GM23248 (cell line): ENCODE data around the gene GDF7.

Experiments used
- EZH2 ChIP-seq: fragments of 200-600 bp; sonication (generic); IDR thresholded peaks from 2 replicates; pipeline ENCODE4 v1.6.1; 2018; ENCODE audit warnings: antibody characterized with exemption, mild to moderate bottlenecking; ENCODE audit not compliant: insufficient read depth, poor library complexity, severe bottlenecking
- EZH2phosphoT487 ChIP-seq: fragments of 200-600 bp; sonication (generic); IDR thresholded peaks from 2 replicates; pipeline ENCODE4 v1.6.1; 2018; ENCODE audit warnings: antibody characterized with exemption, moderate library complexity, mild to moderate bottlenecking, low read depth; ENCODE audit not compliant: insufficient read depth

GRCh38 chr2:20623741-20624155 is 43.2 kb upstream of the GDF7 start:
- TF ChIP-seq EZH2 = no peak
- no peak for TF ChIP-seq EZH2phosphoT487
